ENCODE data around the gene TPRX2. TPM values are rescaled to one million over a fixed set of nuclear protein-coding genes. Genes with fewer than 3 reads are reported as not detected.

Gene TPRX2
- total RNA-seq, 3 donors from 2014 or later, result not detected

- no peak for ATAC-seq
- no peak for DNase-seq
- TF ChIP-seq CTCF (IDR thresholded peaks at IDR 0.05), result no peak
- H3K36me3 ChIP-seq (ENCODE audit: low read depth), result no peaks in the 10 kb centered on the region
- no peak overlapping the region for H3K4me3 ChIP-seq
- H3K4me1 ChIP-seq (ENCODE audit: low read depth), result no peaks in the 10 kb centered on the region
- H3K9me3 ChIP-seq, result no peaks in the 10 kb centered on the region
- intact Hi-C loops (cut with DNase I, micrococcal nuclease), result no loop called here
Measured at GRCh38 chr19:47839913-47840312, 19.1 kb upstream of the TPRX2 start.

DNA sequence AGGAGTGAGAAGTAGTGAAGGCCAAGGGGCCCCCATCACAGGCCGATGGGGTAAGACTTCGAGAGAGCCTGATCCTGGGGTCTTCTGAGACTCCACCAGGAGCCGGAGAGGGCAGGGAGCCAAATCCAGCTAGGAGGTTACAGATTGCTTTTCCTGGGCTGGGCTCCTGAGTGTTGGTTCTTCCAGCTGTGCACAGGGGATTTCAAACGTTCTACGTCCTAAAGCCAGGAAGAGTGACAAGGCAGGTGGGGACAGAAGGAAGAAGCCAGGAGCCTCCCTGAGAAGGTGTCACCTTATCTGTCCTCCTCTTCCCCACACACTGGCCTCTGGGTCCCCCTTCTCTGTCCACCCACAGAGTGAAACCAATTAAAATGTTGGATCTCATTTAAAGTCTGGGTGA lies 16.1 kb upstream of the TPRX2 start:
- TF ChIP-seq CTCF (IDR thresholded peaks at IDR 0.05), result no peak
- no peak overlapping the region for H3K4me3 ChIP-seq
- no peaks in the 10 kb centered on the region for H3K4me1 ChIP-seq (ENCODE audit: low read depth)
- no peaks in the 10 kb centered on the region for H3K36me3 ChIP-seq (ENCODE audit: low read depth)
- H3K9me3 ChIP-seq, result no peaks in the 10 kb centered on the region
- DNase-seq (no peak), ATAC-seq (no peak)
- intact Hi-C loops (cut with DNase I, micrococcal nuclease), result no loop called here

GRCh38 chr19:47848425-47848822 lies 10.6 kb upstream of the TPRX2 start:
- Histone ChIP-seq H3K4me1 (ENCODE audit: low read depth) (no peaks in the 10 kb centered on the region), H3K9me3 (no peaks in the 10 kb centered on the region), H3K36me3 (ENCODE audit: low read depth) (no peaks in the 10 kb centered on the region), H3K4me3 (no peak overlapping the region)
- intact Hi-C loops (cut with DNase I, micrococcal nuclease), result no loop called here
- no peak for TF ChIP-seq CTCF (IDR thresholded peaks at IDR 0.05)
- DNase-seq, result no peak
- no peak for ATAC-seq

DNA sequence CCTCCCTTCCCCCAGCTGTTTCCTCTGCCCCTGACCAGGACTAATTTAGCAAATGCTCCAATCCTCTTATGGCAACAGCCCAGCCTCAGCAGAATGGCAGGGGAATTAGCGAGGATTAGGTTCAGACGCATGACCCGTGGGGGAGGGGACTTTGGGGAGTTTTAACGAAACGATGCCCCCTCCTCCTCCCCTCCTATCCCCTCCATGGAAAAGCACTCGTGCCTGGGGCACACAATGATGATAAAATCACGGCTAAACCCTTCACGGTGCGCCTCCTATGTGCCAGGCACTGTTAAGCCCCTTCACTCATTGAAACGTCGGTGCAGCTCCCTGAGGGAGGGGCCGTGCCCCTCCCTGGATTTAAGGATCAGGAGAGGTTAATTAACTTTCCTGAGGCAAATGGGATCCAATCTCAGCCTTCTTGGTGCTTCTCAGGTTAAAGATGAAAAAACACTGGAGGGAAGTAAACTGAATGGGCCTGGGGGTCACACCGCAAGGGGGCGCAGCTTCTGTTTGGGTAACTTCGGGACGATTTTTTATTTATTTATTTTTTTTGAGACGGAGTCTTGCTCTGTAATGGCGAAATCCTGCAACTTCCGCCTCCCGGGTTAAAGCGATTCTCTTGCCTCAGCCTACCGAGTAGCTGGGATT lies 10.1 kb upstream of the TPRX2 start:
- H3K4me3 ChIP-seq, result no peak overlapping the region
- H3K9me3 ChIP-seq, result no peaks in the 10 kb centered on the region
- peak in 1 of 3 donors; percentile 15 for DNase-seq
- no peak for ATAC-seq
- intact Hi-C loops (cut with DNase I, micrococcal nuclease), result no loop called here
- H3K36me3 ChIP-seq (ENCODE audit: low read depth), result no peaks in the 10 kb centered on the region
- H3K4me1 ChIP-seq (ENCODE audit: low read depth), result no peaks in the 10 kb centered on the region
- TF ChIP-seq CTCF (IDR thresholded peaks at IDR 0.05), result no peak

GRCh38 chr19:47853003-47853402 lies 6.0 kb upstream of the TPRX2 start:
- intact Hi-C loops (cut with DNase I, micrococcal nuclease), result no loop called here
- no peak for ATAC-seq
- H3K4me3 ChIP-seq, result no peak overlapping the region

More at GRCh38 chr19:47853003-47853402, 6.0 kb upstream of the TPRX2 start:
- H3K9me3 ChIP-seq, result no peaks in the 10 kb centered on the region
- TF ChIP-seq CTCF (IDR thresholded peaks at IDR 0.05), result no peak
- no peaks in the 10 kb centered on the region for H3K4me1 ChIP-seq (ENCODE audit: low read depth)
- H3K36me3 ChIP-seq (ENCODE audit: low read depth), result no peaks in the 10 kb centered on the region
- no peak for DNase-seq
